ENCODE data around the gene CD59. TPM values are rescaled to one million over a fixed set of nuclear protein-coding genes. Genes with fewer than 3 reads are reported as not detected.

Gene CD59
- total and polyA plus RNA-seq, 2 donors (not counting 3 experiments of a cell fraction or from before 2014, with no cell fraction given), result 992 to 1,084 TPM

DNA sequence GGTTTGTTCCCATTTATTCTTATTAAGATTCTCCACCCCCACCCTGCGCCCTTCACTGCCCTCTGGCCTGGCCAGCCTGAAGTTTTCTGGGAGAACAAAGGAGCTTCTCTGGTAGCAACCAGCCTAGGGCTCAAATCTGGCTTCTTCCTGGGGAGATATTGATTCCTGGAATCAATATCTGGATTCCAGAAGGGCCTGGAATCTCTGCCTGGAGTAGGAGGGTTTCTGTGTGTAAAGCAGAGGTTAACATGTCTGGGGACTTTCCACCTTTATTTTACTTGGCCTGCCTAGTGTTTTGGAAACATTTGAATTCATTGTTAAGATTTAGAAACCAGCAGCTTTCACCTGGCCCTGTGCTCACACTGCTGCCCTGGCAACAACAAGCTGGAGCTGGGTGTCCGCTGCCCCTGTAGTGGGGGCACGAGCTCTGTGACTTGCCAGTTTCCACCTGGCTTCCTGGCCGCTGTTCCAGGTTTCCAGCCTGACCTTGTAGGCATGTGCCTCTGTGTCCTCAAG, 41.1 kb downstream of the CD59 start:
- Histone ChIP-seq H3K9me1 (replicated peaks; ENCODE audit: control insufficient read depth, extremely low read depth, insufficient read depth, low read length) (no peaks in the 10 kb centered on the region), H3K4me2 (ENCODE audit: insufficient read depth, low read length) (no peak overlapping the region), H3K27ac (ENCODE audit: insufficient read depth, low read depth, low read length) (peak overlapping the region; percentile 27), H3K4me1 (ENCODE audit: control insufficient read depth, extremely low read depth, insufficient read depth, low read length) (peaks cover 51% of the 10 kb centered on the region), H3K9me3 (replicated peaks; ENCODE audit: control insufficient read depth, insufficient read depth, low read length) (no peaks in the 10 kb centered on the region), H4K20me1 (replicated peaks; ENCODE audit: control insufficient read depth, extremely low read depth, insufficient read depth, low read length) (no peaks in the 10 kb centered on the region), H3K9ac (replicated peaks; ENCODE audit: extremely low read depth, insufficient read depth, low read length) (no peak overlapping the region), H2AFZ (ENCODE audit: low read depth, low read length) (no peak overlapping the region), H3K27me3 (ENCODE audit: control insufficient read depth in 2 of 2, insufficient read depth in 2 of 2, low read length in 2 of 2) (no peaks in the 10 kb centered on the region), H3K79me2 (ENCODE audit: control insufficient read depth, insufficient read depth, low read length) (no peaks in the 10 kb centered on the region), H3K36me3 (ENCODE audit: control insufficient read depth in 2 of 2, extremely low read depth in 1 of 2, insufficient read depth in 2 of 2, low read length in 2 of 2) (no peaks in the 10 kb centered on the region), H3K4me3 (replicated peaks in 1 of 3; ENCODE audit: insufficient read depth in 1 of 3, low read depth in 1 of 3, low read length in 3 of 3) (no peak overlapping the region)
- ChIA-PET CTCF (interaction anchor here (0.6 to 10.4 kb wide), 4 partner anchors 12 to 47 kb away, joined by 3 to 171 read pairs (median 4); no protein-coding TSS in a partner anchor), POLR2A (interaction anchor here (0.7 kb wide), 1 partner anchor 42 kb away, joined by 3 read pairs; no protein-coding TSS in a partner anchor)
- no TSS peak for BruUV-seq (replicated peaks)
- DNase-seq (ENCODE audit: low read depth, low spot score) (peak; percentile 93), FAIRE-seq (no peak)
- dilution Hi-C loops (cut with MboI; ENCODE audit: extremely low pct_ligation_motif_present, low sequenced_read_pairs) (no loop called here), intact Hi-C loops (cut with micrococcal nuclease) (no loop called here)
- TF ChIP-seq EZH2 (IDR thresholded peaks at IDR 0.05; ENCODE audit: borderline replicate concordance, low read depth, low read length, severe bottlenecking) (no peak), FOS (IDR thresholded peaks at IDR 0.05; ENCODE audit: borderline replicate concordance, insufficient read depth, low read length) (no peak)
- TF ChIP-seq, protein P1, sequence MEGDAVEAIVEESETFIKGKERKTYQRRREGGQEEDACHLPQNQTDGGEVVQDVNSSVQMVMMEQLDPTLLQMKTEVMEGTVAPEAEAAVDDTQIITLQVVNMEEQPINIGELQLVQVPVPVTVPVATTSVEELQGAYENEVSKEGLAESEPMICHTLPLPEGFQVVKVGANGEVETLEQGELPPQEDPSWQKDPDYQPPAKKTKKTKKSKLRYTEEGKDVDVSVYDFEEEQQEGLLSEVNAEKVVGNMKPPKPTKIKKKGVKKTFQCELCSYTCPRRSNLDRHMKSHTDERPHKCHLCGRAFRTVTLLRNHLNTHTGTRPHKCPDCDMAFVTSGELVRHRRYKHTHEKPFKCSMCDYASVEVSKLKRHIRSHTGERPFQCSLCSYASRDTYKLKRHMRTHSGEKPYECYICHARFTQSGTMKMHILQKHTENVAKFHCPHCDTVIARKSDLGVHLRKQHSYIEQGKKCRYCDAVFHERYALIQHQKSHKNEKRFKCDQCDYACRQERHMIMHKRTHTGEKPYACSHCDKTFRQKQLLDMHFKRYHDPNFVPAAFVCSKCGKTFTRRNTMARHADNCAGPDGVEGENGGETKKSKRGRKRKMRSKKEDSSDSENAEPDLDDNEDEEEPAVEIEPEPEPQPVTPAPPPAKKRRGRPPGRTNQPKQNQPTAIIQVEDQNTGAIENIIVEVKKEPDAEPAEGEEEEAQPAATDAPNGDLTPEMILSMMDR (IDR thresholded peaks at IDR 0.05; ENCODE audit: extremely low read depth in 1 of 2, insufficient read depth in 1 of 2, low read depth in 1 of 2, low read length in 2 of 2), result no peak

Measured in endothelial cell of umbilical vein (primary cell).